Suppressor macrophage treated with lipopolysaccharide for 4 hours (primary cell): ENCODE measurements around the gene MLLT3.
"Not testable (repeated sequence)": the region's sequence is repeated elsewhere in the genome, so short reads cannot be mapped to it uniquely, and the experiment has no call there.

Experiments used
- DNase-seq: peaks from one replicate; pipeline ENCODE4 v3.0.0-alpha.2; 2020

MLLT3 gene

GRCh38 chr9:20593537-20593936 lies 28.8 kb downstream of the MLLT3 start:
- DNase-seq: no peak

DNA sequence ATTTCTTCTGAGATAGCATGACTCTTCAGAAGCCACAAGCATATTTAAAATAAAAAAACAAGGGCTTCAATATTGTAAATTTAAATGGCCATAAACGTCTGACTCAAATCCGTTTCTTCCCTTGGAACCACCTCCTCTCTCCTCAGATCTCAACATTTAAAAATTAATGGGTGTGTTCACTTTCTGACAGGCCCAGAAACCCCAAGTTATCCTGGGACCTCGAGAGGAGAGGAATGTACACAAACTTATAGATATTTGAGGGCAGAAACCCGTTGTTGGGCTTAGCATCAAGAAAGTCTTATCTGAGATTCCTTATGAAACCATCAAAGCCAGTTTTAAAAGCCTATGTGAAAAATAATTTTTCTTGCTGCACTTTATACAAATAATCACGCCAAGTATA lies 29.2 kb downstream of the MLLT3 start:
- no peak for DNase-seq

DNA sequence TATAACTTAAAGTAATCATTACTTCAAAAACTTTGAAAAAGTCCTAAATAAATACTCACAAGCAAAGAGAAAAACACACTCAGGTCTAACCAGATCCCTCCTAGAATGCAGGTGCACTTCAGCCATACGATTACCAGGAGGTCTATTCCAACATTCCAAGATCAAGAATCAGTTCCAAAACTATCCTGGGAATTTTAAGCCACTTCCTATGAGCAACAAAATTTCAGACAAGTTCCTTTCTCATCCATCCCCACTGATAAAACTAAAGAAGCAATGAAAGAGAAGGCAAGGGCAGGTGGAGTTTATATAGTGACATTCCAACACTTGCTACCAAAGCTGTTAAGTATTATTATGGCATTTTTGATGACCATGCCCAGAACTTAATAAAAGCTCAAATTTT lies 29.6 kb downstream of the MLLT3 start:
- DNase-seq: no peak

GRCh38 chr9:20591223-20591622 lies 31.1 kb downstream of the MLLT3 start:
- DNase-seq: no peak

DNA sequence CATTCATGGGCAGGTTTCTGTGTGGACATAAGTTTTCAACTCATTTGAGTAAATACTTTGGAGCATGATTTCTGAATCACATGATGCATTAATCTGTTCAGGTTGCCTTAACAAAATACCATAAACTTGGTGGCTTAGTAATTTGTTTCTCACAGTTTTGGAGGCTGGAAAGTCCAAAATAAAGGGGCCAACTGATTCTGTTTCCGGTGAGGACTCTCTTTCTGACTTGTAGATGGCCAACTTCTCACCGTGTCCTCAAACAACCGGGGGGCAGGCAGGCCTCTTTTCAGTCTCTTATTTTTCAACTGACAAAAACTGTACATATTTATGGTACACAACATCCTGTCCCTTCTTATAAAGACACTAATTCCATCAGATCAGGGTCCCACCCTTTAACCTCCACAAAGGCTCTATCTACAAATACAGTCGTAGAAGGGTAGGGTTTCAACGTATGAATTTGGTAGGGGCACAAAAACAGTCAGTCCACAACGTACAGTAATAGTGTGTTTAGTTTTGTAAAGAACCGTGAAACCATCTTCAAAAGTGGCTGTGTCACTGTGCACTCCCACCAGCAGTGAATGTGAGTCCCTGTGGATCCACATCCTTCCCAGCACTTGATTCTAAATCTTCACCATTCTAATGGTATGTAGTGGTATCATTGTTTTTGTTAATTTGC lies 37.2 kb downstream of the MLLT3 start:
- DNase-seq: no peak

DNA sequence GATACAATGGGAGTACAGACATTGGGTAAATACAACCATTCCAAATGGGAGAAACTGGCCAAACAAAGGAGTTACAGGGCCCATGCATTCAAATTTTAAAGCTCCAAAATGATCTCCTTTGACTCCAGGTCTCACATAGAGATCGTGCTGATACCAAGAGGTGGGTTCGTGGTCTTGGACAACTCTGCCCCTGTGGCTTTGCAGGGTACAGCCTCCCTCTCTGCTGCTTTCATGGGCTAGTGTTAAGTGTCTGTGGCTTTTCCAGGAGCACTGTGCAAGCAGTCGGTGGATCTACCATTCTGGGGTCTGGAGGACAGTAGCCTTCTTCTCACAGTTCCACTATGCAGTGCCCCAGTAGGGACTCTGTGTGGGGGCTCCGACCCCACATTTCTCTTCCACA lies 39.2 kb downstream of the MLLT3 start:
- DNase-seq: not testable (repeated sequence)

- no peak for DNase-seq
Observed at GRCh38 chr9:20582150-20582549, 40.1 kb downstream of the MLLT3 start.

DNA sequence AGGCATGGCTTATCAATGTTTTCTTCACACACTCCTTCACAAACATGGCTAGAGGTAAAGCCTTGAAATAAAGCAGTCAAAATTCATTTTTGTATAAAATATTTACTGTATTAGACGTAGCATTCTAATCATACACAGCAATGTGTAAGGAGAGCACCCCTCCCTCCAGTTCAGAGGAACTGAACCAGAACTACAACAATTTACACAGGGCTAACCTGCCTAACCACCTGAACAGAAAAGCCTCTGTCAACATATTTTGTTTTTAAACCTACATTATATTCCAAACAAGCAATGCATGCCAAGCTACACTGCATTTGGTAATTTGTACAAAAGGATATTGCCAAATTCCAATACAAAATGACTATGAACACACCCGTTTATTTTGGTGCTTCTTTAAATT lies 41.6 kb downstream of the MLLT3 start:
- DNase-seq: no peak

GRCh38 chr9:20579524-20580314 lies 42.6 kb downstream of the MLLT3 start:
- DNase-seq: no peak

GRCh38 chr9:20573023-20573422 lies 49.3 kb downstream of the MLLT3 start:
- DNase-seq: no peak

DNA sequence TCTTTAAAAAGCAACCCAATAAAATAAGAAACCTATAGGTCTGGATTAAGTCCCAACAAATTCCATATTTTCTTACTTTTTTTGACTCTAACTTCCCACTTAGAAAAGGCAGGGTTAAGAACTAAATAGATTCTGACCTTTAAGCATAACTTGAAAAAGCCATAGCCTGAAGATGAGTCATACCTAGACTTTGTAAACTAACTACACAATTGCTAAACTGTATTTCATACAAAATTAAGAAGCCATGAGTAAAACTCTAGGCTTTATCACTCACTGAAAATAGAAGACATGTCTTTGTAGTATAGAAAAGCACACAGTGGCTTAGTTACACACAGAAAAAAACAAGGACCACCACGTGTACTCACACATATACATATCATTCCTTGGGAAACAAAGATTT lies 51.5 kb downstream of the MLLT3 start:
- peak; percentile 47 for DNase-seq

DNA sequence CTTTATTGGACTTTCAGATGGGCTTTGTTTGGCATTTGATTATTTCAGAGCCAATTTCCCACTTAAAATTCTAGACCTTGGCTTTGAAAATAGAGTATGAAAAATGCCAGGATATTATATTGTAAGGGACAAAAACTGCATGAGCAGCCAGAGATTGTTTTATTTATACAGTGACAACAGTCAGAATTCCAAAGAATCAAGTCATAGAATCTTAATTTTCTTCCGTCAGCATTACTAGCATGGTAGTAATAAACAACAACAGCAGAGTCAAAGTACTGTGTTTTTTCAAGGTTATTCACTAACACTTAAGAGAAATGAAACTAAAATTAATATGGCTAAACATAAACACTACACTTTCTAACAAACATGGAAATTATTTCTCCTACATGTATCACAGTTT lies 52.2 kb downstream of the MLLT3 start:
- no peak for DNase-seq

GRCh38 chr9:20569525-20569924 lies 52.8 kb downstream of the MLLT3 start:
- no peak for DNase-seq

DNA sequence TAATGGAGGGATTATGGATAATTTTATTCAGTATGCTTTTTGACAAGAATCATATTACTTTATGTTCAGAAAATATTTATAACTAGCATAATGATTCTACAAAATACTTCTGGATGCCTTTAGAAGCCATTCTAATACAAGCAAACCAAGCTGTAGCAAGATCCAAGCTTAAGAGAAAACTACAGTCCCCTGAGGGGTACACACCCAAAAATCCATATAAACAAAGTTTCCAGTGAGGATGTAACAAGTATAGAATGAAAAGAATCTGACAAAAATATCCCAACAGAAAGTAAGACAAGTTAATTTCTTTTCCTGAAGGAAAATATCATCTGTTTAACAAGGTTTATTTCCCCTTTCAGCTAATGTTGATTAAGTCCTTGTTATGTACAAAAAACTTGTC lies 53.9 kb downstream of the MLLT3 start:
- DNase-seq: no peak

DNA sequence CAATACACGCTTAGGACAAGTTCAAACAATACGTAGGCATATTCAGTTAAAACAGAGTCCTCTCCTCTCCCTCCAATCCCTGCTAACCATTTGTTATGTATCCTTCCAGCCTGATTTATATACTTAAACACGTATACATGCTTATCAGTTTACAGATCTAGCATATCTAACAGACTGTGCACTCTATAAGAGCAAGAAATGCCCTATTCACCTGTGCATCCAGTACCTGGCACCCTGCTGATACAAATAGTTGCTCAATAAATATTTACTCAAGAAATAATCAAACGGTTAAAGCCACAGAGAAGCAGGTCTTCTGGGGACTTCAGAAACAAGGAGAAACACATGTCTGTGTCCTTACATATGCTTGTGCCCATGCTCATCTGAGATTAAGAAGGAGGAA lies 55.9 kb downstream of the MLLT3 start:
- no peak for DNase-seq

GRCh38 chr9:20564650-20565049 lies 57.6 kb downstream of the MLLT3 start:
- no peak for DNase-seq

DNA sequence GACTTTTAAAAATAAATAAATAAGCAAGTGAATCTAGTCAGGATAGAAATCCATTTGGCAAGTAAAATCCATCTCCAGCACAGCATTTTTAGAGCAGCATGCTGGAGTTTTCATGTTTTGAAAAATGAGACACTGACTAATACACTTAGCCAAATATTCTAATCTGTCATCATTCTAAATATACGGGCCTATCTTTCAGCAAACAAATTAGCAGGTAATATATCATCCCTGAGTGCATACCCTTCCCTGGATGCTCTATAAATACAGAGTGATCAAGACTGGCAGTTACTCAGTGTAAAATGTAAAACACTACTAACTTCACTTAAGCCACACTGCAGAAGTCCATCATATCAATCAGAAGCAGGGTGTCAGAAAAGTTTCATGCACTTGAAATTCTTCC lies 58.4 kb downstream of the MLLT3 start:
- no peak for DNase-seq

GRCh38 chr9:20562051-20562450 lies 60.2 kb downstream of the MLLT3 start:
- DNase-seq: peak; percentile 12

DNA sequence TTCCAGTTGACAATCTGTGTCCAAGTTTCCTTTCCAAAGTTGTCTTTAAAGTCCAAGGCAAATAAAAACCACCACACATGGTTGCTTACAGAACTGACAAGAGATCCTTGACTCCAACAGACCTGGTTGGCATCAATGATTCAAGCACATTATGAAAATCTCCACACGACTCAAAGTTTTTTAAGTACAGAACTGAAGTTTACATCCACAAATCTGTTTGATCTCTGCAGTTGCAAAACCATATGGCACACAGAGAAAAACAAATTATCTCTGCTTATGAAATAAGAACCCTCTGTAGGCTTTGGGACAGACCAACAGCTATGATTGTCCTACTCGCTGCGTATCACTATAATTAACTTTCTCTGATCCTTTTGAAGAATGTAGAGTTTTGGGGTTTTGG lies 60.8 kb downstream of the MLLT3 start:
- no peak for DNase-seq

GRCh38 chr9:20559231-20559890 lies 62.9 kb downstream of the MLLT3 start:
- no peak for DNase-seq

DNA sequence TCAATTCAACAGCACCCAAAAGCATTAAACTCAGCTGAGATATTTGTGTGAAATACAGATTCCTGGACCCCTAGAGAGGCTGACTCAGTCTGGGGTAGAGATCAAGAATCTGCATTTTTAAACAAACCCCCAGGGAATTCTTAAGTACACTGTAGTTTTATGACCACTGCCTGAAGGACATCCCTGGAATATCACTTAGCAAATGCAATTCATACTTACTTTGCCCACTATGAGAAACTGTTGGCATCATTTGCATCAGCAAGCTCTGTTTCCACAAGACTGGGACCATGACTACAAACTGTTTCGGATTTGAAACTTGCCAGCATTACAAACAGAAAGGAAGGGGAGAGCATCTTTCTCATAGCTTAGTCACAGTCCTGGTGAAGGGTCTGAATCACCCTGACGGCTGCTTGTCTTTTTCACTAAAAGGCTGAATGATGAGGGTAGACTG lies 63.7 kb downstream of the MLLT3 start:
- peak; percentile 8 for DNase-seq

DNA sequence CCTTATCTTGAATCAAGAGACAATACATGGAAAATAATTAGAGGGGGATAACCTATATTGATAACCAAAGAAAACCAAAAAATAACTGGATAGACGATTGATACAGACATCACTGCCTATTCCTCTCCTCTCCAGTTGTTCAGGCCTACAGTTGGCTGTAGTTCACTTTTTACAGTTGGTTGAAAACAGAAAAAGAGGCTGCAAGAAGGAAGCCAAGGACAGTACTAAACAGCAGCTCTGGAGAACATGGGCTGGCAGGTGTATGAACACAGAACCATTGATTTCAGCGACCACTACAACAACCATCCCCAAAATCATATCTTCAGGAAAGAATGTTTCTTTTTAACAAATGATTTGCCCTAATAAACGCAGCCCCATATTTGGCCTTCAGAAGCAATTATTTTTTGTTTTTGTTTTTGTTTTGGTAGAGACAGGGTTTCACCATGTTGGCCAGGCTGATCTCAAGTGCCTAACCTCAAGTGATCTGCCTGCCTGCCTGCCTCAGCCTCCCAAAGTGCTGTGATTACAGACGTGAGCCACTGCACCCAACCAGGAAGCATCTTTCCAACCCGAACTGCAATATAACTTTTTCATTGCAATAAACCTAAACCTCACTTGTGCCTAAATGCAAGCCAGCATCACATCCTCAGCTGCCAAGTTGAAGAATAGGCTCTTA lies 64.3 kb downstream of the MLLT3 start:
- no peak for DNase-seq

GRCh38 chr9:20557285-20557684 lies 65.0 kb downstream of the MLLT3 start:
- DNase-seq: no peak
